GM19467 (cell line): ENCODE data around the gene FOXO4.

Experiments
- ATAC-seq: cut with Tn5 transposase; IDR thresholded peaks from one replicate; pipeline ENCODE4 v1.9.1; 2021; ENCODE audit warnings: mild to moderate bottlenecking, moderate library complexity; ENCODE audit not compliant: unreplicated experiment

FOXO4 gene

GRCh38 chrX:71098951-71099506 is 3.4 kb downstream of the FOXO4 start:
- no peak for ATAC-seq

GRCh38 chrX:71099736-71100135 is 4.1 kb downstream of the FOXO4 start:
- no peak for ATAC-seq

DNA sequence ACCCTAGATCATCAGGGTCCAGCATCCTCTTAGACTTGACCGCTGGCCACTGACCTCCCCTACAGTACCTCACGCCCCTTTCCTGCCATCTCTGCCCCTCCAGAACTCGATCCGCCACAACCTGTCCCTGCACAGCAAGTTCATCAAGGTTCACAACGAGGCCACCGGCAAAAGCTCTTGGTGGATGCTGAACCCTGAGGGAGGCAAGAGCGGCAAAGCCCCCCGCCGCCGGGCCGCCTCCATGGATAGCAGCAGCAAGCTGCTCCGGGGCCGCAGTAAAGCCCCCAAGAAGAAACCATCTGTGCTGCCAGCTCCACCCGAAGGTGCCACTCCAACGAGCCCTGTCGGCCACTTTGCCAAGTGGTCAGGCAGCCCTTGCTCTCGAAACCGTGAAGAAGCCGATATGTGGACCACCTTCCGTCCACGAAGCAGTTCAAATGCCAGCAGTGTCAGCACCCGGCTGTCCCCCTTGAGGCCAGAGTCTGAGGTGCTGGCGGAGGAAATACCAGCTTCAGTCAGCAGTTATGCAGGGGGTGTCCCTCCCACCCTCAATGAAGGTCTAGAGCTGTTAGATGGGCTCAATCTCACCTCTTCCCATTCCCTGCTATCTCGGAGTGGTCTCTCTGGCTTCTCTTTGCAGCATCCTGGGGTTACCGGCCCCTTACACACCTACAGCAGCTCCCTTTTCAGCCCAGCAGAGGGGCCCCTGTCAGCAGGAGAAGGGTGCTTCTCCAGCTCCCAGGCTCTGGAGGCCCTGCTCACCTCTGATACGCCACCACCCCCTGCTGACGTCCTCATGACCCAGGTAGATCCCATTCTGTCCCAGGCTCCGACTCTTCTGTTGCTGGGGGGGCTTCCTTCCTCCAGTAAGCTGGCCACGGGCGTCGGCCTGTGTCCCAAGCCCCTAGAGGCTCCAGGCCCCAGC is 5.2 kb downstream of the FOXO4 start:
- no peak for ATAC-seq

DNA sequence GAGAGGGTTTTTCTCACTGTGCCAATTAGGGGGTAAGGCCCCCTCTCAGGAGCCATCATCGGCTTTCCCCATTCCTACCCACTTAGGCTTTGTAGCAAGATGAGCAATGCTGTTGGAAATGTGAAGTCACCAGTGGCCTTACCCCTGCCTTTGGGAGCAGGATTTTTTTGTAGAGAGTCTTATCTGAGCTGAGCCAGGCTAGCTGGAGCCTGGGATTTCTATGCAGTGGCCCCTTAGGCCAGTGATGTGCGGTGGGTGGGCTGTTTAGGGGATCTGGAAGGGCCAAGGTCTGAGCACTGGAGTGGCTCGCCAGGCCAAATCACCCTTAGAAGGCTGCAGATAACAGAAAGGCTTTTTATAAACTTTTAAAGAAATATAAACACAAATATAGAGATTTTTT is 6.6 kb downstream of the FOXO4 start:
- no peak for ATAC-seq

GRCh38 chrX:71103110-71103983 is 7.7 kb downstream of the FOXO4 start:
- ATAC-seq = no peak

- no peak for ATAC-seq
Measured at GRCh38 chrX:71105628-71106027, 10.0 kb downstream of the FOXO4 start.

DNA sequence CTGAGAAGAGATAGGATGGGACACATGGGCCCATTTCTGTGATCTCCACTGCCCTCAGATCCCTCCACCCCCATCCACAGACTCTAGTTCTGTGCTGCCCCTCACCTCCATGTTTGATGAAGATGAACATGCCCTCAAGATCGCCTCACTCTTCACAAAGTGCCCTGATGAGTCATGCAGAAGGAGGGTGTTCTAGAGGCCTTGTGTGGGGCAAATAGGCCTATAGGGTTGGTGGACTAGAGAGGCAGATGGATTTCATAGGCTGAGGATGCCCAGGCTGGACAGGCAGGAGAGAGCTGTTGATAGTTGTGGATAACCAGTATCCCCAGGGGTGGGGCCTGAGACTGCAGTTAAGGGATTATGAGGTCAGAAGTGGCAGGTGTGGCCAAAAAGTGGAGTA is 10.8 kb downstream of the FOXO4 start, which contains the start of gene CXorf65:
Gene CXorf65 (minus strand): TSS at position 314 of the 400 bp plus-strand sequence. CDS start 184 bp downstream, at position 130.
- ATAC-seq = no peak

GRCh38 chrX:71107245-71107644 is 11.6 kb downstream of the FOXO4 start:
- ATAC-seq = no peak

DNA sequence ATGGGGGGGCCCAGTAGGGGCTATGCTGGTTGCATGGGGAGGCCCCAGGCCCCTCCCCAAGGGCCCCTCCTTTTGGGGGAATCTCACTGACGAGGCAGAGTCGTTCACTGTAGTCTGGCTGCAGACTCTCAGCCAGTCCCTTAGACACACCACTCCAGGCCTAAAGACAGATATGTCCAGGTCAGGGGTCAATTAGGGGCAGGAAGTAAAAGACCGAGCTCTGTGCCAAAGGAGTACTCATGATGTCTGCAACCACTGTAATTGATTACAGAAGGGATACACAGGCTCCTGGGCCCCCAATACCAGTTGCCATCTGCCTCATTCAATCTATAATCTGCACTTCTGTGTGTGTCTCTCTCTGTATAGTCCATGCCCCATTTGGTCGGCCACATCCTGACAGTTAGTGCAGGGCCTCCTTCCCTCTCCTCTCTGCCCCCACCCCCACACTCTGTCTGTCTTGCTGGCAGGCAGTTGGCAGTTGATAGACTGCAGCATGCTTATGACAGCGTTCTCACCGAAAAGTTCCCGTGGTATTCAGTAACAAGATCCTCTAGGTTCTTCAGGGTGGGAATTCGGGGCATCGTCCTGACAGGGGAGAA is 12.2 kb downstream of the FOXO4 start:
- ATAC-seq = no peak

DNA sequence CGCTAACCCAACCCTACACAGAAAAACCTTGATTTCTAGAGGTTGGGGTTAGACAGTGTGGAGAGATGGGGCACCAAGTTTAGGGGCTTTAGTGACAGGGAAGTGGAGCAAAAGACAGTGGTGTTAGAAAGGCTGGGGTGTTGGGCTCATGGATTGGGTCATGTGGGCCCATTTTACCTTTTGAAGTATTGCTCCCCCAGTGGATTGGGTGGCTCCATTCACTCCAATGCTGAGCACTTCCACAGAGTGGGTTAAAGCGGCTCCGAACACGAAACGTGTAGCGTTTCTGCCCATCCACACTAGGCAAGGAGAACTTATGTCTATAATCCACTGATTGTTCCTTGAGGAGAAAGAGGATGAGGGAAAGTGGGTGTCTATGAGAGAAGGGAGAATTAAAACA is 13.4 kb downstream of the FOXO4 start:
- no peak for ATAC-seq

DNA sequence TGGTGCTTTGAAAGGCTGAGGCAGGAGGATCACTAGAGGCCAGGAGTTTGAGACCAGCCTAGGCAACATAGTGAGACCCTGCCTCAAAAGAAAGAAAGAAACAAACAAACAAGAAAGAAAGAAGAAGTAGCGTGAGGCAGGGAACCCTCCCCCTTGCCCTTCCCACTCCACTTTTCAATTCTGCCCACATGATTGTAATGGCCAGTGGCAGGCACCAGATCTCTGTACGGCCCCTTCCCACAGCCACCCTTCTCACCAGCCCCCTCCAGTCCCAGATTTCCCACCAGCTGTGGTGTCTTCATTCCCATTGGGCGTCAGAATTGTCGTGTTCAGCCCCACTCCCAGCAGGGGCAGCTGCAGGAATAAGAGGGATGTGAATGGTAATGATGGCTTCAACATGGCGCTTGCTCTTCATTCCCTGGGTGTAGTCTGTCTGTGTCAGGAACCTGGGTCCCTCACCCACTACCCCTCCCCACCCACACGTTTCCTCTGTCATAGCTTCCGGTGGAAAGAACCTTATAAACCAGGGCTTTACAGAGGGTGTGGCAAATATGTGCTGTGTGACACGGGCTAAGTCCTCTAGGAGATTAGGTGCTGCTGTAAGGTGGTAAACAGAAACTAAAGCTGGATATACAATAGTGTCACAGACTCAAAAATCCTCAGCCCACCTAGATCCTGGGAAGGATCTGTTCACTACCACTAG is 15.6 kb downstream of the FOXO4 start, which contains the start of gene IL2RG:
Gene IL2RG (minus strand): TSS at position 437 of the 703 bp plus-strand sequence. CDS start 38 bp downstream, at position 399.
- peak; percentile 75 for ATAC-seq

GRCh38 chrX:71111921-71112431 is 16.3 kb downstream of the FOXO4 start:
- no peak for ATAC-seq

GRCh38 chrX:71117358-71117757 is 21.7 kb downstream of the FOXO4 start:
- no peak for ATAC-seq

DNA sequence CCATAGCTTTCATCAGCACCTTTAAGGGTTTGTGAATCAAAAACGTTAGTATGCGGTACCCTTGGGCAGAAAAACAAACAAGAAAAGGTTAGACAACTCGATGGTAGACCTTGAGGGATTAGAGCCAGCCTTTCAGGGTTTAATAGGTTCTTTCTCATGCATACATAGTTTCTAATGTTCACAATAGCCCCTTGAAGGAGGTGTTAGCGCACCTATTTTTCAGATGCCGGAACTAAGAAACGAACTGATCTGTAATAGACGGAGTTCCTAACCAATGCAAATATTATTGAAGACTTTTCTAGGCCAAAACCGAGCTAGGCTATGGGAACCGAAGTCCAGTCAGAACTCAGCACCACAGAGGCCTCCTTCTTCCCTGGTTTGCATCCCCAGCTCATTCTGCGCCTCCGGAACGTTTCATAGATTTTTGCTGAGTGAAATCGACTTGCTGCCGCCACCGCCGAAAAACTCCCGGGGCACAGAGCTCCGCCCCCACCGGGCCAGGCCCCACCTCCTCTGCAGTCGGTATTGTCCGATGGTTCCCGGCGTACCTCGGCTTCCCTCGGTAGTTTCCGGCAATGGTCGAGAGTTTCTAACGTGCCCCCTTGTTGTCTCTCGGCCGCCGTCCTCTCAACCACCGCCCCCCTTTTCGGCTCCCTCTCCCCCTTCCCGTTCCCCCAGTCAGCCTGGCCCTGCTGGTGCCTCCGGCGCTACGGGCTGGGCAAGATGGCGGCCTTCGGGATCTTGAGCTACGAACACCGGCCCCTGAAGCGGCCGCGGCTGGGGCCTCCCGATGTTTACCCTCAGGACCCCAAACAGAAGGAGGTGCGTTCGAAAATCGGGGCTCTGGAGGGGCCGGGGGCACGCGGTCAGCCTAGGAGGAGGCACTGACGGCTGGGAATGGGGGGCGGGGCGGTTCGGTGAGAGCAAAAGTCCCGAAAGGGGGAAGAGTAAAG is 22.7 kb downstream of the FOXO4 start, which contains the start of gene MED12:
Gene MED12 (plus strand): TSS at position 565 of the 953 bp plus-strand sequence. CDS start 159 bp downstream, at position 724.
- ATAC-seq = peak; percentile 87

- ATAC-seq = no peak
Measured at GRCh38 chrX:71118985-71119535, 23.4 kb downstream of the FOXO4 start.

DNA sequence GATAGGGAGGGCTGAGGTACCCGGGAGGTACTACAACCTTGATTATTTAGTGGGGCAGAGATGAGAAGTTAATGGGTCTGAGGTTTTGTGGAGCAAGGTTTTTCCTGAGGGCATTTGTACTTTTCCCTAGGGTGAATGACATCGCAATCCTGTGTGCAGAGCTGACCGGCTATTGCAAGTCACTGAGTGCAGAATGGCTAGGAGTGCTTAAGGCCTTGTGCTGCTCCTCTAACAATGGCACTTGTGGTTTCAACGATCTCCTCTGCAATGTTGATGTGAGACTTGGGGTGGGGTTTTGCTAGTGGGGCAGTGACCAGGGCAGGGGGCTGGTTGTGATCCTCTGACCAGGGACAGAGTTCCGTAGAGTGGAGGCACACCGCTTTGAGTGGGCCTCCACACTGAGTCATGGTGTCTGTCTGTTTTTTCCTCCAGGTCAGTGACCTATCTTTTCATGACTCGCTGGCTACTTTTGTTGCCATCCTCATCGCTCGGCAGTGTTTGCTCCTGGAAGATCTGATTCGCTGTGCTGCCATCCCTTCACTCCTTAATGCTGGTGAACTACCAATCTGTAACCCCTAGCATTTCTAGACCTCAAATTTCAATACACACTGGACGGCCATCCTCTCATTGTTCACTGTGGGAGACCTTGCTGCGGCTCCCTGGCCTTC is 32.6 kb downstream of the FOXO4 start:
- ATAC-seq = no peak

DNA sequence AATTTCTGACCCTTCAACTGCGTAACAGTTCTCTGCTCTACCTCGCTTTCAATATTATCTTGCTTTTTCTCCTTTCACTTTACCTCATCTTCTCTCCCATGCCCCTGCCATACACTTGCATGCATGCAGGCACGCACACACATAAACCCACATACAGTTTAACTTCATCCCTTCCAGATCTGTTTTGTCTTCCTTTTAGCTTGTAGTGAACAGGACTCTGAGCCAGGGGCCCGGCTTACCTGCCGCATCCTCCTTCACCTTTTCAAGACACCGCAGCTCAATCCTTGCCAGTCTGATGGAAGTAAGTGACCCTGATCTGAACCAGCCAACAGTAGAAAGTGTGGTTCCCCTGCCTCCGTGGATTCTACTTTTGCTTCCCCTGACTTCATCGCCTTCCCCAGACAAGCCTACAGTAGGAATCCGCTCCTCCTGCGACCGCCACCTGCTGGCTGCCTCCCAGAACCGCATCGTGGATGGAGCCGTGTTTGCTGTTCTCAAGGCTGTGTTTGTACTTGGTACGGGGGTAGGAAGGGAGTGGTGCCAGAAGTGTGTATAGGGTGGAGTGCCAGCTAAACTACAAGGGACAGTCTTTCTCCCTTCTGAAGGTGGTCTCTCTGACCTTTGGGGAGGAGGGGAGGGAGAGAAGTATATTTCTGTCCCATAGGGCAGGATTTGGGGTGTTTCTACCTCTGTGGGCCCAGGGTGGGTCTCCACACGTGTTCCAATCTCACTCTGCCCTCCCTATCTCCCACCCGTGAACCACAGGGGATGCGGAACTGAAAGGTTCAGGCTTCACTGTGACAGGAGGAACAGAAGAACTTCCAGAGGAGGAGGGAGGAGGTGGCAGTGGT is 33.5 kb downstream of the FOXO4 start:
- ATAC-seq = peak; percentile 76
